Thyroid gland (tissue), 4 donors: ENCODE measurements around the gene AKR1C2.
A peak's percentile ranks its signal among the peaks of the same experiment; 100 is the strongest.
"Not testable (repeated sequence)": the region's sequence is repeated elsewhere in the genome, so short reads cannot be mapped to it uniquely, and the experiment has no call there.

Experiments
- CTCF ChIP-seq, 6 experiments: fragments of 200-600 bp in 3 of 6; fragments of 450-650 bp in 3 of 6; sonication (generic) in 3 of 6; IDR thresholded peaks; one replicate each; pipeline ENCODE4 v1.5.1; 2016 to 2019; ENCODE audit warnings: antibody characterized with exemption in 6 of 6, mild to moderate bottlenecking in 2 of 6, inconsistent platforms in 1 of 6, moderate library complexity in 1 of 6
- POLR2A ChIP-seq, 2 donors: fragments of 450-650 bp; IDR thresholded peaks; one replicate each; pipeline ENCODE4 v1.6.1; 2017; ENCODE audit warnings: antibody characterized with exemption in 2 of 2, mild to moderate bottlenecking in 2 of 2, moderate library complexity in 1 of 2

- TF ChIP-seq CTCF (IDR thresholded peaks at IDR 0.05) = not testable (repeated sequence)
- TF ChIP-seq POLR2A (IDR thresholded peaks at IDR 0.05) = peak in 1 of 2 donors; percentile 55
Measured at GRCh38 chr10:5003127-5004029, at the start of gene AKR1C2.
